ENCODE results near the gene CCT2.

DNA sequence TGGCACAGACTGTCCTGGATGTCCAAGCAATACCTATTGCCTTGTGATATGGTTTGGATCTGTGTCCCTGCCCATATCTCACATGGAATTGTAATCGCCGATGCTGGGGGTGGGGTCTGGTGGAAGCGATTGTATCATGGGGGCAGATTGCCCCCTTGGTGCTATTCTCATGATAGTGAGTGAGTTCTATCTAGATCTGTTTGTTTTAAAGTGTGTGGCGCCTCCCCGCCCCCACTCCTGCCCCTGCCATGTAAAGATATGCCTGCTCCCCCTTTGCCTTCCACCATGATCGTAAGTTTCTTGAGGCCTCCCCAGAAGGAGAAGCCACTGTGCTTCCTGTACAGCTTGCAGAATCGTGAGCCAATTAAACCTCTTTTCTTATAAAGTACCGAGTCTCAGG is 42.2 kb downstream of the CCT2 start:
- TF ChIP-seq, protein P1, sequence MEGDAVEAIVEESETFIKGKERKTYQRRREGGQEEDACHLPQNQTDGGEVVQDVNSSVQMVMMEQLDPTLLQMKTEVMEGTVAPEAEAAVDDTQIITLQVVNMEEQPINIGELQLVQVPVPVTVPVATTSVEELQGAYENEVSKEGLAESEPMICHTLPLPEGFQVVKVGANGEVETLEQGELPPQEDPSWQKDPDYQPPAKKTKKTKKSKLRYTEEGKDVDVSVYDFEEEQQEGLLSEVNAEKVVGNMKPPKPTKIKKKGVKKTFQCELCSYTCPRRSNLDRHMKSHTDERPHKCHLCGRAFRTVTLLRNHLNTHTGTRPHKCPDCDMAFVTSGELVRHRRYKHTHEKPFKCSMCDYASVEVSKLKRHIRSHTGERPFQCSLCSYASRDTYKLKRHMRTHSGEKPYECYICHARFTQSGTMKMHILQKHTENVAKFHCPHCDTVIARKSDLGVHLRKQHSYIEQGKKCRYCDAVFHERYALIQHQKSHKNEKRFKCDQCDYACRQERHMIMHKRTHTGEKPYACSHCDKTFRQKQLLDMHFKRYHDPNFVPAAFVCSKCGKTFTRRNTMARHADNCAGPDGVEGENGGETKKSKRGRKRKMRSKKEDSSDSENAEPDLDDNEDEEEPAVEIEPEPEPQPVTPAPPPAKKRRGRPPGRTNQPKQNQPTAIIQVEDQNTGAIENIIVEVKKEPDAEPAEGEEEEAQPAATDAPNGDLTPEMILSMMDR (IDR thresholded peaks at IDR 0.05): no peak
- no peak for TF ChIP-seq POLR2A (IDR thresholded peaks at IDR 0.05)

Measured in uterus (tissue), 2 donors.